ENCODE measurements around the gene NLGN3.

Gene NLGN3

DNA sequence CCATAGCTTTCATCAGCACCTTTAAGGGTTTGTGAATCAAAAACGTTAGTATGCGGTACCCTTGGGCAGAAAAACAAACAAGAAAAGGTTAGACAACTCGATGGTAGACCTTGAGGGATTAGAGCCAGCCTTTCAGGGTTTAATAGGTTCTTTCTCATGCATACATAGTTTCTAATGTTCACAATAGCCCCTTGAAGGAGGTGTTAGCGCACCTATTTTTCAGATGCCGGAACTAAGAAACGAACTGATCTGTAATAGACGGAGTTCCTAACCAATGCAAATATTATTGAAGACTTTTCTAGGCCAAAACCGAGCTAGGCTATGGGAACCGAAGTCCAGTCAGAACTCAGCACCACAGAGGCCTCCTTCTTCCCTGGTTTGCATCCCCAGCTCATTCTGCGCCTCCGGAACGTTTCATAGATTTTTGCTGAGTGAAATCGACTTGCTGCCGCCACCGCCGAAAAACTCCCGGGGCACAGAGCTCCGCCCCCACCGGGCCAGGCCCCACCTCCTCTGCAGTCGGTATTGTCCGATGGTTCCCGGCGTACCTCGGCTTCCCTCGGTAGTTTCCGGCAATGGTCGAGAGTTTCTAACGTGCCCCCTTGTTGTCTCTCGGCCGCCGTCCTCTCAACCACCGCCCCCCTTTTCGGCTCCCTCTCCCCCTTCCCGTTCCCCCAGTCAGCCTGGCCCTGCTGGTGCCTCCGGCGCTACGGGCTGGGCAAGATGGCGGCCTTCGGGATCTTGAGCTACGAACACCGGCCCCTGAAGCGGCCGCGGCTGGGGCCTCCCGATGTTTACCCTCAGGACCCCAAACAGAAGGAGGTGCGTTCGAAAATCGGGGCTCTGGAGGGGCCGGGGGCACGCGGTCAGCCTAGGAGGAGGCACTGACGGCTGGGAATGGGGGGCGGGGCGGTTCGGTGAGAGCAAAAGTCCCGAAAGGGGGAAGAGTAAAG is 26.3 kb upstream of the NLGN3 start, which contains the start of gene MED12:
Gene MED12, plus strand, starts transcription at position 565 of the 953 bp plus-strand sequence. Its CDS starts 159 bp downstream, at position 724.
- DNase-seq (ENCODE audit: low read depth) = peak; percentile 85

- DNase-seq (ENCODE audit: low read depth) = no peak
Observed at GRCh38 chrX:71118985-71119535, 25.6 kb upstream of the NLGN3 start.

GRCh38 chrX:71128166-71128833 is 16.3 kb upstream of the NLGN3 start:
- DNase-seq (ENCODE audit: low read depth) = peak; percentile 64

DNA sequence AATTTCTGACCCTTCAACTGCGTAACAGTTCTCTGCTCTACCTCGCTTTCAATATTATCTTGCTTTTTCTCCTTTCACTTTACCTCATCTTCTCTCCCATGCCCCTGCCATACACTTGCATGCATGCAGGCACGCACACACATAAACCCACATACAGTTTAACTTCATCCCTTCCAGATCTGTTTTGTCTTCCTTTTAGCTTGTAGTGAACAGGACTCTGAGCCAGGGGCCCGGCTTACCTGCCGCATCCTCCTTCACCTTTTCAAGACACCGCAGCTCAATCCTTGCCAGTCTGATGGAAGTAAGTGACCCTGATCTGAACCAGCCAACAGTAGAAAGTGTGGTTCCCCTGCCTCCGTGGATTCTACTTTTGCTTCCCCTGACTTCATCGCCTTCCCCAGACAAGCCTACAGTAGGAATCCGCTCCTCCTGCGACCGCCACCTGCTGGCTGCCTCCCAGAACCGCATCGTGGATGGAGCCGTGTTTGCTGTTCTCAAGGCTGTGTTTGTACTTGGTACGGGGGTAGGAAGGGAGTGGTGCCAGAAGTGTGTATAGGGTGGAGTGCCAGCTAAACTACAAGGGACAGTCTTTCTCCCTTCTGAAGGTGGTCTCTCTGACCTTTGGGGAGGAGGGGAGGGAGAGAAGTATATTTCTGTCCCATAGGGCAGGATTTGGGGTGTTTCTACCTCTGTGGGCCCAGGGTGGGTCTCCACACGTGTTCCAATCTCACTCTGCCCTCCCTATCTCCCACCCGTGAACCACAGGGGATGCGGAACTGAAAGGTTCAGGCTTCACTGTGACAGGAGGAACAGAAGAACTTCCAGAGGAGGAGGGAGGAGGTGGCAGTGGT is 15.5 kb upstream of the NLGN3 start:
- peak; percentile 65 for DNase-seq (ENCODE audit: low read depth)

GRCh38 chrX:71131510-71131909 is 13.1 kb upstream of the NLGN3 start:
- DNase-seq (ENCODE audit: low read depth) = no peak

GRCh38 chrX:71140440-71140839 is 4.2 kb upstream of the NLGN3 start:
- DNase-seq (ENCODE audit: low read depth) = no peak

DNA sequence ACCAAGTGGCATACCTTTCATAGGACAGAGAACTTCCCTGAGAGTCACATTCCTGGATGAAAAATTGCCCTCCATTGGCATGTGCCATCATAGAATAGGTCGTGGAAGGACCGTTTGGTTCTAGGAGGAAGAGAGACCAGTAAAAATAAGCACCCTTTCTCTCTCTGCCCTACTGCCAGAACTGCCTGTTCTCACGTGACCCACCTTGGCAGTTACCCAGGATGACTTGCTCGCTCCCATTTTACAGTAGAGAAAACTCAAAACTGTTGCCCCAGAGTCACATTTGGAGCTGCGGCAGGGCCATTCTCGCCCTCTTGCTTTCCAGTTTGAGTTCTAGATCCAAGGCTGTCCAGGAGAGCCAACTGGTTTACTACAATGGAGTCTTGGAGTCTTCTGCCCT is 1.1 kb upstream of the NLGN3 start:
- peak; percentile 44 for DNase-seq (ENCODE audit: low read depth)

- DNase-seq (ENCODE audit: low read depth) = no peak
Observed at GRCh38 chrX:71147496-71148277, 3.0 kb downstream of the NLGN3 start.

DNA sequence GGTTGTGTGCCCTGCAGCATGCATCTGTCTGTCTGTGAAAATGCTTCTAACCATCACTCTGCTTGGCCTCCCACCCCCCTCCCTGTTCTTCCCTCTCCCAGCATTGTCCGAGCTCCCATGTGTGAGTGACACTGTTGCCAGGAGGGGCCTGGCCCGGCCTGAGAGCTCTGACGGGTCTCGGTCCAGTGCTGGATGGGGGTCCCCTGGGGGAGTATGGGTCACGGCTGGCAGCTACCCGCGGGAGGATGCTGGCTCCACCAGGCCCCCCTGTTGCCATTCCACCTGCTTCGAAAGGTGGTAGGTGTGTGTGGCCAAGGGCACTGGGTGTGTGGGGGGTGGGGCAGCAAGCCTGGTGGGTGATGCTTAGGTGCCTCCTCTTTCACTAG is 3.6 kb downstream of the NLGN3 start:
- no peak for DNase-seq (ENCODE audit: low read depth)

DNA sequence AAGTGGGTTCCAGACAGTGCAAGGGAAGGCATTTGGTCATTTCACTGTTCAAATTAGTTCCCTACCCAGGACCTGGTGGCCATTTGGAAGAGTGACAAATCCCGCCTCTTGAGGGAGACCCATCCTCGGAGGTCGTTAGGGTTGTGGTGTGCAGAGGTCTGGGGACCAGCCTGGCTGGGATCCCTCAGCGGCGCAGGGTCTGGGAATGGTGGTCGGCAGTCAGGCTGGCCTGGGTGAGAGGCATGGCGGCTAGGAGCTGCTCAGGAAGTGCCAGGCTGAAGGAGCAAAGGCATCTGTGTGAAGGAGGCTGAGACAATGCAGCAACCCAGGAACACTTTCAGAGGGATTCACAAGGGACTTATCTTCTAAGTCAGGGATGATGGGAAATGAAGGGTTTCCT is 6.7 kb downstream of the NLGN3 start:
- no peak for DNase-seq (ENCODE audit: low read depth)

GRCh38 chrX:71154196-71154595 is 9.6 kb downstream of the NLGN3 start:
- DNase-seq (ENCODE audit: low read depth) = no peak

DNA sequence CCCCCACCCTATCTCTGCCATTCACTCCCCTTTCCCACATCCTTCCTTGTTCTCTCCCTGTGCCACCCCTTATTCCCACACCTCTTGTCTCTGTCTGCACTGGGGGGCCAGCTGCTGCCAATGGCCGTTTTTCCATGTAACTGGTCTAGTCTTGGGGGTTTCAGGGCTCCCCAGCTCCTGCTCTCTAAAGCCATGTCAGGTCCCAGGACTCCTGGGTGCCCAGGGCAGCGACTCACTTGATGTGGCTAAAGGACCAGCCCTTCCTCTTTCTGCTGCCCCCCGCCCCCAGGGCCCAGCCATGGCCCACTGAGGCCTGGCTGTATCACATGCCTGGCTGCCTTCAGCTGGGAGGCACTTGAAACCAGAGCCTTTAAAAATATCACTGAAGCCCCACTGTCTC is 10.0 kb downstream of the NLGN3 start:
- no peak for DNase-seq (ENCODE audit: low read depth)

GRCh38 chrX:71158603-71159002 is 14.0 kb downstream of the NLGN3 start:
- no peak for DNase-seq (ENCODE audit: low read depth)

DNA sequence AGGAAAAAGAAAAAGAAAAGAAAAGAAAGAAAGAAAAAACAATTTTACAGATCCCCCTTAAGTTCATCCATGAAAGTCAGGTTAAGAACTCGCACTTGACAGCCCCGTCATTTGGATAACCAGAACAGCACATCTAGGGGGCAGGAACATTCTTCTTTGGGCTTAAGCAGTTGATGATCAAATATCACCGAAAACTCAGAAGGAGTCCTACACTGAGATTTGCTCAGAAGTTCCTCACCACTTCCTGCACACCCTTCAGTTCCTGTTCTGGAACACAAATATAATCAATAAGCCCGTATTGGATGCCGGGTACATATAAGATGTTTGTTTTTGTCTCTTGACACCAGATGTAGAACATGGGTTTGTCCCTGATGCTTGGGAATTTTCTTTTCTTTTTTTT is 14.7 kb downstream of the NLGN3 start:
- DNase-seq (ENCODE audit: low read depth) = no peak

GRCh38 chrX:71160475-71160874 is 15.8 kb downstream of the NLGN3 start:
- DNase-seq (ENCODE audit: low read depth) = no peak

GRCh38 chrX:71162981-71163380 is 18.3 kb downstream of the NLGN3 start:
- no peak for DNase-seq (ENCODE audit: low read depth)

DNA sequence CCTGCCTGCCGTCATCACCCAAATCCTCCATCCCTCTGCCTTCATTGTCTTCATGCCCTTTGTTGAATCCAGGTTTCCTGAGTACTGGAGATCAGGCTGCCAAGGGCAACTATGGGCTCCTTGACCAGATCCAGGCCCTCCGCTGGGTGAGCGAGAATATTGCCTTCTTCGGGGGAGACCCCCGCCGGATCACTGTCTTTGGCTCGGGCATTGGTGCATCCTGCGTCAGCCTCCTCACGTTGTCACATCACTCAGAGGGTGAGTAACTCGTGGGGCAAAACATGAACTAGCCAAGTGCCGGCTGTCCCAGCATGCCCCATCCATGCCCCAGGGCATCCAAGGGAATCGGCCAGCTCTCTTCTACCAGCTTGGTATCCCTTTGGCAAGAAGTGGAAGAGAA is 19.4 kb downstream of the NLGN3 start:
- no peak for DNase-seq (ENCODE audit: low read depth)

- DNase-seq (ENCODE audit: low read depth) = no peak
Observed at GRCh38 chrX:71166461-71166860, 21.8 kb downstream of the NLGN3 start.

GRCh38 chrX:71167031-71167781 is 22.6 kb downstream of the NLGN3 start:
- no peak for DNase-seq (ENCODE audit: low read depth)

GRCh38 chrX:71168134-71168533 is 23.5 kb downstream of the NLGN3 start:
- no peak for DNase-seq (ENCODE audit: low read depth)

All from EH (cell line).